Neural cell (in vitro differentiated cells): ENCODE measurements around the gene FAR2. TPM values are rescaled to one million over a fixed set of nuclear protein-coding genes. Genes with fewer than 3 reads are reported as not detected.

Experiments
- H2AFZ ChIP-seq: fragments of 200-600, 300-800 bp; sonication (generic), shearing (Covaris generic); 2 replicates; pipeline ENCODE4 v1.6.0; 2014; ENCODE audit warnings: low read depth, mild to moderate bottlenecking, antibody characterized with exemption, low read length, moderate library complexity
- H3F3A ChIP-seq: fragments of 200-600 bp; shearing (Covaris generic); 2 replicates; pipeline ENCODE4 v1.6.1; 2016; ENCODE audit warnings: mild to moderate bottlenecking, moderate library complexity, mixed read lengths, antibody characterized with exemption, low read length; ENCODE audit not compliant: insufficient read depth, poor library complexity, severe bottlenecking
- H3K27ac ChIP-seq: fragments of 200-600, 300-800 bp; sonication (generic), shearing (Covaris generic); 2 replicates; pipeline ENCODE4 v1.5.1; 2014; ENCODE audit warnings: mild to moderate bottlenecking, low read length, moderate library complexity
- H3K27me3 ChIP-seq: fragments of 300-800, 200-600 bp; sonication (generic), shearing (Covaris generic); 2 replicates; pipeline ENCODE4 v1.6.0; 2014; ENCODE audit warnings: mild to moderate bottlenecking, low read depth, low read length, moderate library complexity; ENCODE audit not compliant: insufficient read depth
- H3K36me3 ChIP-seq: fragments of 300-800, 200-600 bp; sonication (generic), shearing (Covaris generic); 2 replicates; pipeline ENCODE4 v1.5.1; 2014; ENCODE audit warnings: mild to moderate bottlenecking, antibody characterized with exemption, low read length, moderate library complexity; ENCODE audit not compliant: insufficient read depth
- H3K4me2 ChIP-seq: fragments of 300-800, 200-600 bp; sonication (generic), shearing (Covaris generic); 2 replicates; pipeline ENCODE4 v1.6.0; 2014; ENCODE audit warnings: mild to moderate bottlenecking, low read length
- H3K4me3 ChIP-seq: fragments of 300-800, 200-600 bp; sonication (generic), shearing (Covaris generic); 2 replicates; pipeline ENCODE4 v1.5.1; 2014; ENCODE audit warnings: mild to moderate bottlenecking, low read length, moderate library complexity
- H3K79me2 ChIP-seq: fragments of 200-600 bp; shearing (Covaris generic); replicated peaks from 2 replicates; pipeline ENCODE4 v1.6.0; 2014; ENCODE audit warnings: mild to moderate bottlenecking, low read length, moderate library complexity; ENCODE audit not compliant: insufficient read depth
- H3K9ac ChIP-seq: fragments of 300-800, 200-600 bp; sonication (generic), shearing (Covaris generic); 2 replicates; pipeline ENCODE4 v1.6.1; 2016; ENCODE audit warnings: mild to moderate bottlenecking, low read length, mixed read lengths
- H3K9me2 ChIP-seq: fragments of 200-600 bp; shearing (Covaris generic); 2 replicates; pipeline ENCODE4 v1.6.1; 2016; ENCODE audit warnings: mild to moderate bottlenecking, low read length, mixed read lengths; ENCODE audit not compliant: insufficient read depth
- H3K9me3 ChIP-seq: fragments of 200-600, 300-800 bp; sonication (generic), shearing (Covaris generic); 2 replicates; pipeline ENCODE4 v1.6.1; 2016; ENCODE audit warnings: mild to moderate bottlenecking, mixed run types, low read length, moderate library complexity, mixed read lengths
- H4K20me1 ChIP-seq: fragments of 200-600 bp; shearing (Covaris generic); 2 replicates; pipeline ENCODE4 v1.6.1; 2016; ENCODE audit warnings: mild to moderate bottlenecking, mixed run types; ENCODE audit not compliant: insufficient read depth
- EP300 ChIP-seq: fragments of 450-650 bp; conservative IDR thresholded peaks from 2 replicates; pipeline ENCODE4 v1.6.1; 2014; ENCODE audit warnings: antibody characterized with exemption, mild to moderate bottlenecking, moderate library complexity; ENCODE audit not compliant: poor library complexity, severe bottlenecking
- EZH2 ChIP-seq: fragments of 200-600, 300-800 bp; shearing (Covaris generic), sonication (generic); IDR thresholded peaks from 2 replicates; pipeline ENCODE4 v1.6.1; 2014; ENCODE audit warnings: antibody characterized with exemption, low read length, borderline replicate concordance, mild to moderate bottlenecking; ENCODE audit not compliant: insufficient read depth, poor library complexity, severe bottlenecking
- MXI1 ChIP-seq: fragments of 450-650 bp; conservative IDR thresholded peaks from 2 replicates; pipeline ENCODE4 v1.6.1; 2014; ENCODE audit warnings: antibody characterized with exemption, mild to moderate bottlenecking; ENCODE audit not compliant: poor library complexity, severe bottlenecking
- POLR2AphosphoS5 ChIP-seq: IDR thresholded peaks from 2 replicates; pipeline ENCODE4 v1.6.1; 2012
- RAD21 ChIP-seq: fragments of 450-650 bp; conservative IDR thresholded peaks from 2 replicates; pipeline ENCODE4 v1.6.1; 2014; ENCODE audit warnings: antibody characterized with exemption, mild to moderate bottlenecking, moderate library complexity
- SMC3 ChIP-seq: fragments of 450-650 bp; conservative IDR thresholded peaks from 2 replicates; pipeline ENCODE4 v1.6.1; 2014; ENCODE audit warnings: antibody characterized with exemption, mild to moderate bottlenecking, moderate library complexity; ENCODE audit not compliant: poor library complexity
- TAF1 ChIP-seq: IDR thresholded peaks from 2 replicates; pipeline ENCODE4 v1.6.1; 2012; ENCODE audit warnings: low read depth
- polyA plus RNA-seq: library from polyadenylated mRNA; depleted of rRNA; stranded (reverse); fragments of >200 nt; gene quantifications from 2 replicates; pipeline ENCODE4 v1.2.3, GENCODE V29; 2014
- TF ChIP-seq, protein P1 (sequence below): IDR thresholded peaks from 2 replicates; pipeline ENCODE4 v1.6.1; 2012; ENCODE audit warnings: borderline replicate concordance
- TF ChIP-seq, protein P2 (sequence below): fragments of 450-650 bp; IDR thresholded peaks from 2 replicates; pipeline ENCODE4 v1.5.1; 2014; ENCODE audit warnings: antibody characterized with exemption, mild to moderate bottlenecking, moderate library complexity; ENCODE audit not compliant: poor library complexity, severe bottlenecking

Gene FAR2
- polyA plus RNA-seq, 1 donor from 2014 or later, result 0.99 TPM

DNA sequence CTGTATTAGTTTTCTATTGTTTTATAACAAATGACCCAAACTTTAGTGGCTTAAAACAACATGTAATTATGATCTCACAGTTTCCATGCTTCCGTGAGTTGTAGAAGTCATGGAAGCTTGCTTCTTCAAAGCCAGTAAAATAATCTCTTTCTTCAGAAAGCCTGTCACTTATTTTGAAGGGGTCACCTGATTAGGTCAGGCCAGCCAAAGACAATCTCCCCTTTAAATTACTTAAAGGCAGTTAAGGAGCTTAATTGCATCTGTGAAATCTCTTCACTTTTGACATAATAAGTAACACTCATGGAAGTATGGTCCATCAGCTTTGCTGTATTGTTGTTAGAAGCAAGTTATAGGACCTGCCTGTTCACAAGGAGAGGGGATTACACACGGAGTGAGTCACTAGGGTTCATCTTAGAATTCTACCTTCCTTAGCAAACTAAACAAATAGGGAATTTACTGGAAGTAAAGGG, 89.8 kb downstream of the FAR2 start:
- Histone ChIP-seq H3K27me3 (no peaks in the 10 kb centered on the region), H3K4me2 (no peak overlapping the region), H3K9ac (no peak overlapping the region), H3K9me2 (no peaks in the 10 kb centered on the region), H2AFZ (no peak overlapping the region), H3F3A (peaks cover 2% of the 10 kb centered on the region), H3K4me3 (no peak overlapping the region), H3K79me2 (no peaks in the 10 kb centered on the region), H3K9me3 (no peaks in the 10 kb centered on the region), H4K20me1 (no peaks in the 10 kb centered on the region), H3K36me3 (no peaks in the 10 kb centered on the region), H3K27ac (no peak overlapping the region)
- TF ChIP-seq TAF1, result no peak

DNA sequence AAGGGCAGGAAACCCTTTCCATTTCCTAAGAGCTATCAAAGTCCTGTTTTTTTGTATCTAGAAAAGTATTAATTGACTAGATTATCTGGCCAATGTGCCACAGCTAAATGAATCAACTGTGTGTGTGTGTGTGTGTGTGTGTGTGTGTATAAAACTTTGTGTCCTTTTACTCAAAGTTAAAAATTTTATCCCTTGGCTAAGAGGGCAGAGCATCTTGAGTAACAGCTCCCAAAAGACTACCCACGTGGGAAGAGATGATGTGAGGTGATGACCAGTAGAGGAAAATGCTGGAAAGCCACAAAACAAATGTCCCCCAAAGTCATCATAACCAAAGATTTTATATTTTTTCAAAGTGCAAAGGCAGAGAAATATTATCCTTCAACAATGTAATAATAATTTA, 90.3 kb downstream of the FAR2 start:
- H2AFZ ChIP-seq, result no peak overlapping the region

DNA sequence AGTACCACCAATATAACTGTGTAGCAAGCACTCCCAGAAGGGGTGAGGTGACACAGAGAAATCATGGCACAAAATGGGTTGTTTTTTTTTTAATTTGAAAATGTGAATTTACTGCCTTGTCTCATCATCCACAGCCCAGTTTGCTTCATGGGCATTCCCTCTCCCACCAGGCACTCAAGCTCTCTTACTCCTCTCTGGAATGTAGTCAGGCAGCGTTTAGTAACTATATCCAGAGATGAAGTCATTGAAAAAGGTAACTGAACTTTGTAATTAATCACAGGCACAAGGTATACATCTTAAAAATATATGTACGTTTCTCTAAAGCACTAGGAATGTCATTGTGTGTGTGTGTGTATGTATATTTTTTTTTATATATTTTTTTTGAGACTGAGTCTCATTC, 91.4 kb downstream of the FAR2 start:
- H2AFZ ChIP-seq, result no peak overlapping the region
- no peak overlapping the region for H3K9ac ChIP-seq
- H3F3A ChIP-seq, result peaks cover 2% of the 10 kb centered on the region
- H3K4me3 ChIP-seq, result no peak overlapping the region
- no peaks in the 10 kb centered on the region for H3K79me2 ChIP-seq
- H3K36me3 ChIP-seq, result no peaks in the 10 kb centered on the region
- TF ChIP-seq, protein P1, sequence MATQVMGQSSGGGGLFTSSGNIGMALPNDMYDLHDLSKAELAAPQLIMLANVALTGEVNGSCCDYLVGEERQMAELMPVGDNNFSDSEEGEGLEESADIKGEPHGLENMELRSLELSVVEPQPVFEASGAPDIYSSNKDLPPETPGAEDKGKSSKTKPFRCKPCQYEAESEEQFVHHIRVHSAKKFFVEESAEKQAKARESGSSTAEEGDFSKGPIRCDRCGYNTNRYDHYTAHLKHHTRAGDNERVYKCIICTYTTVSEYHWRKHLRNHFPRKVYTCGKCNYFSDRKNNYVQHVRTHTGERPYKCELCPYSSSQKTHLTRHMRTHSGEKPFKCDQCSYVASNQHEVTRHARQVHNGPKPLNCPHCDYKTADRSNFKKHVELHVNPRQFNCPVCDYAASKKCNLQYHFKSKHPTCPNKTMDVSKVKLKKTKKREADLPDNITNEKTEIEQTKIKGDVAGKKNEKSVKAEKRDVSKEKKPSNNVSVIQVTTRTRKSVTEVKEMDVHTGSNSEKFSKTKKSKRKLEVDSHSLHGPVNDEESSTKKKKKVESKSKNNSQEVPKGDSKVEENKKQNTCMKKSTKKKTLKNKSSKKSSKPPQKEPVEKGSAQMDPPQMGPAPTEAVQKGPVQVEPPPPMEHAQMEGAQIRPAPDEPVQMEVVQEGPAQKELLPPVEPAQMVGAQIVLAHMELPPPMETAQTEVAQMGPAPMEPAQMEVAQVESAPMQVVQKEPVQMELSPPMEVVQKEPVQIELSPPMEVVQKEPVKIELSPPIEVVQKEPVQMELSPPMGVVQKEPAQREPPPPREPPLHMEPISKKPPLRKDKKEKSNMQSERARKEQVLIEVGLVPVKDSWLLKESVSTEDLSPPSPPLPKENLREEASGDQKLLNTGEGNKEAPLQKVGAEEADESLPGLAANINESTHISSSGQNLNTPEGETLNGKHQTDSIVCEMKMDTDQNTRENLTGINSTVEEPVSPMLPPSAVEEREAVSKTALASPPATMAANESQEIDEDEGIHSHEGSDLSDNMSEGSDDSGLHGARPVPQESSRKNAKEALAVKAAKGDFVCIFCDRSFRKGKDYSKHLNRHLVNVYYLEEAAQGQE, result no peak
- no peak overlapping the region for H3K27ac ChIP-seq
- H3K9me2 ChIP-seq, result no peaks in the 10 kb centered on the region
- no peak overlapping the region for H3K4me2 ChIP-seq
- H3K27me3 ChIP-seq, result no peaks in the 10 kb centered on the region
- H3K9me3 ChIP-seq, result no peaks in the 10 kb centered on the region
- H4K20me1 ChIP-seq, result no peaks in the 10 kb centered on the region

More for the DNA sequence above, 90.3 kb downstream of the FAR2 start:
- no peaks in the 10 kb centered on the region for H4K20me1 ChIP-seq
- H3K4me2 ChIP-seq, result no peak overlapping the region
- no peaks in the 10 kb centered on the region for H3K27me3 ChIP-seq
- no peak overlapping the region for H3K9ac ChIP-seq
- no peaks in the 10 kb centered on the region for H3K9me2 ChIP-seq
- no peak for TF ChIP-seq EP300
- TF ChIP-seq POLR2AphosphoS5, result no peak
- no peak for TF ChIP-seq MXI1
- no peak for TF ChIP-seq RAD21
- TF ChIP-seq, protein P1, result no peak
- TF ChIP-seq, protein P2, sequence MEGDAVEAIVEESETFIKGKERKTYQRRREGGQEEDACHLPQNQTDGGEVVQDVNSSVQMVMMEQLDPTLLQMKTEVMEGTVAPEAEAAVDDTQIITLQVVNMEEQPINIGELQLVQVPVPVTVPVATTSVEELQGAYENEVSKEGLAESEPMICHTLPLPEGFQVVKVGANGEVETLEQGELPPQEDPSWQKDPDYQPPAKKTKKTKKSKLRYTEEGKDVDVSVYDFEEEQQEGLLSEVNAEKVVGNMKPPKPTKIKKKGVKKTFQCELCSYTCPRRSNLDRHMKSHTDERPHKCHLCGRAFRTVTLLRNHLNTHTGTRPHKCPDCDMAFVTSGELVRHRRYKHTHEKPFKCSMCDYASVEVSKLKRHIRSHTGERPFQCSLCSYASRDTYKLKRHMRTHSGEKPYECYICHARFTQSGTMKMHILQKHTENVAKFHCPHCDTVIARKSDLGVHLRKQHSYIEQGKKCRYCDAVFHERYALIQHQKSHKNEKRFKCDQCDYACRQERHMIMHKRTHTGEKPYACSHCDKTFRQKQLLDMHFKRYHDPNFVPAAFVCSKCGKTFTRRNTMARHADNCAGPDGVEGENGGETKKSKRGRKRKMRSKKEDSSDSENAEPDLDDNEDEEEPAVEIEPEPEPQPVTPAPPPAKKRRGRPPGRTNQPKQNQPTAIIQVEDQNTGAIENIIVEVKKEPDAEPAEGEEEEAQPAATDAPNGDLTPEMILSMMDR, result no peak
- no peak for TF ChIP-seq EZH2
- no peak for TF ChIP-seq SMC3
- no peak for TF ChIP-seq TAF1
- no peaks in the 10 kb centered on the region for H3K9me3 ChIP-seq
- H3K36me3 ChIP-seq, result no peaks in the 10 kb centered on the region
- no peak overlapping the region for H3K4me3 ChIP-seq
- no peaks in the 10 kb centered on the region for H3K79me2 ChIP-seq
- peaks cover 2% of the 10 kb centered on the region for H3F3A ChIP-seq
- H3K27ac ChIP-seq, result no peak overlapping the region
